GM18861 (cell line): ENCODE measurements around the gene LHFPL2.
"Not testable (repeated sequence)": the region's sequence is repeated elsewhere in the genome, so short reads cannot be mapped to it uniquely, and the experiment has no call there.

Experiments
- ATAC-seq: cut with Tn5 transposase; IDR thresholded peaks from one replicate; pipeline ENCODE4 v1.9.1; 2021; ENCODE audit not compliant: unreplicated experiment

The LHFPL2 gene

DNA sequence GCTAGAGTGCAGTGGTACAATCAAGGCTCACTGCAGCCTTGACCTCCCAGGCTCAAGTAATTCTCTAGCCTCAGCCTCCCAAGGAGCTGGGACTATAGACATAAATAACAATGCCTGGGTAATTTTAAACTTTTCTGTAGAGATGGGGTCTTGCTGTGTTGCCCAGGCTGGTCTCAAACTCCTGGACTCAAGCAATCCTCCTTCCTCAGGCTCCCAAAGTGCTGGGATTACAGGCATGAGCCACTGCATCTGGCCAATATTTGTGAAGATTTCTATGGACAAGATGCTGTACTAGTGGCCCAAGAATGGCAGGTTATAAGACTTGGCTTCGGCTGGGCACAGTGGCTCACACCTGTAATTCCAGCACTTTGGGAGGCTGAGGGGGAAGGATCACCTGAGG, 18.4 kb upstream of the LHFPL2 start:
- ATAC-seq, result not testable (repeated sequence)

DNA sequence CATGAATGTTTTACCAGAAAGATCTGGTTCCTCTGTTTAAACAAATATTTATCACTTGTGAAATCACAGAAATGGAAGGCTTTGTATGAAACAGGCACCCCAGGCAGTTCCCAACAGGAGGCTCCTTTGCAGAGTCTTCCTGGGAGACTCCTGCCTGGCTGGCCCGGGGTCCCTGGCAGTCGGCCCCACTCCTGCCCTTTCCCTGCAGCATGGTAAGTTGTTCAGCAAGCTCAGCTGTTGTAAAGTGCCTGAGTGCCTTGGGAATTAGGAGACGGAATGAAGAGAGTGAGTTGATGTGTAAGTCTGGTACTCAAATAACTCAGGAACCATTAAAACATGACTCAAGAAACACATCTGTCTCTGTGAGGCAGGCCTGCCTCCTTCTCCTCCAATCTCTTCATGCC, 17.5 kb upstream of the LHFPL2 start:
- no peak for ATAC-seq

DNA sequence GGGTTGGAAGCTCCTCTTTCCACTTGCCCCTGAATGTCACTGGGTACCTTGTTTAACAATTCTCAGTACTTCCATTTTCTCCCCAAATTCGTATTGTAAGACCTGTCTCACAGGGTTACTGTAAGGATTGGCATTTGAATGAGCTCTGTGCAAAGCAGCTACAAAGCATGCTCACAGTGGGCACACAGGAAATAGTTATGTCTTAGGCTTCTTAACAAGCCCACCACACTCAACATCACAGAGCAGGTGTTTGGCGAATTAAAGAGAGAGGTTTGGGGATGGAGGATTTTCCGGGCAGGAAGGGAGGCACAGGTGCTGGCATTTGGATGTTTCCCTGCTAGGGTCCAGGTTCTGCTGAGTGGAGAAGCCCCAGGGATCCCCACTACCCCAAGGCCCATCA, 17.0 kb upstream of the LHFPL2 start:
- ATAC-seq, result no peak

DNA sequence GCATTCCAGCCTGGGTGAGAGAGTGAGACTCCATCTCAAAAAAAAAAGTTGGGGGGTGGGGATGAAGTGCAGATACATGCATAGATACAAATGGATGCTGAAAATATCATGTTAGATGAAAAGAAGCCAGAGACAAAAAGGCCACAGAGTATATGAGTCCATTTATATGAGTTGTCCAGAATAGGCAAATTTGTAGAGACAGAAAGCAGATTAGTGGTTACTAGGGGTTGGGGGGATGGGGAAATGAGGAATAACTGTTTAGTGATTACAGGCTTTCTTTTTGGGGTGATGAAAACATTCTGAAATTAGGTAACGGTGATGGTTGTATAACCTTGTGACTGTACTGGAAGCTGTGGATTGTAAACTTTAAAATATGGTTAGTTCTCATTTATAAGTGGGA, 13.8 kb upstream of the LHFPL2 start:
- no peak for ATAC-seq

DNA sequence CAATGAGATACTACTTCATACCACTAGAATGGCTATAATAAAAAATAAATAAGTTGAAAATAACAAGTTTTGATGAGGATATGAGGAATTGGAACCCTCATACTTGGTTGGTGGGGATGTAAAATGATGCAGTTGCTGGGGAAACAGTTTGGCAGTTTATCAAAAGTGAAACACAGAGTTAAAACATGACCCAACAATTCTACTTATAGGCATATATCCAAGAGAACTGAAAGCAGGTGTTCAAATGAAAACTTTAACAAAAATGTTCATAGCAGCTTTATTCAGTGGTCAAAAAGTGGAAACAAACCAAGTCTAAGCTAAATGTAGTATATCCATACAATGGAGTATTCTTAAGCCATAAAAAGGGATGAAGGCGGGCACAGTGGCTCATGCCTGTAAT, 13.1 kb upstream of the LHFPL2 start:
- no peak for ATAC-seq

DNA sequence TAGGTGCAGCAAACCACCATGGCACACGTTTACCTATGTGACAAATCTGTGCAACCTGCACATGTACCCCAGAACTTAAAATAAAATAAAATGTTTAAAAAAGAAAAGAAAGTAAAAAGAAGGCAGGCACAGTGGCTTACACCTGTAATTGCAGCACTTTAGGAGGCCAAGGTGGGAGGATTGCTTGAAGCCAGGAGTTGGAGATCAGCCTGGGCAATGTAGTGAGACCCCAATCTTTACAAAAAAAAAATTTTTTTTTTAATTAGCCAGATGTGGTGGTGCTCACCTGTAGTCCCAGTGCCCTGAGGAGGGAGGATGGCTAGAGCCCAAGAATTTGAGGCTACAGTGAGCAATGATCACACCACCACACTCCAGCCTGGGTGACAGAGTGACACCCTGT, 12.5 kb upstream of the LHFPL2 start:
- no peak for ATAC-seq

DNA sequence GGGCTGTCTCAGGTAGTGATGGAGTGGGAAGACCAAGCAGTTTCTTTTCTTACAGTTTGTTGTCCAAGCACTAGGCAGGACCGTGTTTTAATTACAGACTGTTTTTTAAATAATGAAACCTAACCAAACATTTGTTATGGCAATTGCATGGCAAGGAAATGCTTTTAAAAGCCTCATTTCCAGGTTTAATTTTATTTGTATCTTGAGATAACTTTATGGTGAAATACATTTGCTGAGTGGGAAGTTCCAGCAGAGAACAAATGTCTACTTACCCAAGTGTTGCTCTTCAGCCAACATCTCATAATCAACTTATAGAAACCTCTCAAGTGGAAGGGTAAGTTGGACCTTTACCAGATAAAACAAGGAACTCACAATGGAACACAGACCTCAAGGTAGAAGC, 11.8 kb upstream of the LHFPL2 start:
- ATAC-seq, result no peak

DNA sequence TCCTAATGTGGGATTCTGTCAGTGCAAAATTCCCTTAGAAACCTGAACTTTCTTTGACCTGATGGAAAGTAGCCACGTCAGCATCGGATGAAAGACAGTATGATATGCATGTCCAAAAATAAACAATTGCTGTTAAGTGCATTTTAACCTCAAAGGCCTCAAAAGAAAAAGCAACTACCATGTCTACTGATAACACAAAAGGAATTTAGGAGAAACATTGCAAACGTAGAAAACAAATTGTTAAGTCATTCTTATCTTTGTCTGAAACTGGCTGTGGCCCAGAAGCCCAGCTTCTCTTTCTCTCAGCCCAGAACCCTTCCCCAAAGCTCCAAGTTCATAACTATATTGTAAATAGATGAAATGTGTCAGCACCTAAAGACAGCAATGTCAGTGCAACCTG, 11.1 kb upstream of the LHFPL2 start:
- ATAC-seq, result no peak

DNA sequence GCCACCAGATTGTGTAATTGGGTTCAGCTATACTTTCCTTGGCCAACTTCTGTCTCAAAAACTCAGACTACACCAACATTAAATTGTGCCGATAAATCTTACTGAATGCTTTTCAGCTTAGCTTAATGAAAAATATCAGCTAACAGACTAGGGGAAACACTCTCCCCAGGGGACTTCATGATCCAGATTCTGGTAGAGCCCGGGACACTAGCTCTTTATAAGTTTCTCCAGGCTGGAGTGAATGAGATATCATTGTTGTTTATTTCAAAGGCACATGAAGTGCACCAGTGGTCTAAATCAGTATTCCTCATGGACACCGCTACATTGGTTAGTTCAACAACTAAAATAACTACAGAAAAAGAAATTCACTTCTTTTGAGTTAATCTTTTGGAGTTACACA, 10.5 kb upstream of the LHFPL2 start:
- no peak for ATAC-seq

DNA sequence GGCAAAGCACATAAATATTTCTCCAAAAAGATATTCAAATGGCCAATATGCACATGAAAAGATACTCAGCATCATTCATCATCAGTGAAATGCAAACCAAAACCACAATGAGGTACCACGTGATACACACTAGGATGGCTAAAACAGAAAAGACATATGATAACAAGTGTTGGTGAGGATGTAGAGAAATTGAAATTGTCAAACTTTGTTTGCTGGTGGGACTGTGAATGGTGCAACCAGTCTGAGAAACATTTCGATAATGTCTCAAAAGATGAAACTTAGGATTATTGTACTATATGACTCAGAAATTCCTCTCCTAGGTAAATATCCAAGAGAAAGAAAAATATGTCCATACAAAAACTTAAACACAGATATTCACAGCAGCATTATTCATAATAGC, 8.6 kb upstream of the LHFPL2 start:
- ATAC-seq, result no peak

DNA sequence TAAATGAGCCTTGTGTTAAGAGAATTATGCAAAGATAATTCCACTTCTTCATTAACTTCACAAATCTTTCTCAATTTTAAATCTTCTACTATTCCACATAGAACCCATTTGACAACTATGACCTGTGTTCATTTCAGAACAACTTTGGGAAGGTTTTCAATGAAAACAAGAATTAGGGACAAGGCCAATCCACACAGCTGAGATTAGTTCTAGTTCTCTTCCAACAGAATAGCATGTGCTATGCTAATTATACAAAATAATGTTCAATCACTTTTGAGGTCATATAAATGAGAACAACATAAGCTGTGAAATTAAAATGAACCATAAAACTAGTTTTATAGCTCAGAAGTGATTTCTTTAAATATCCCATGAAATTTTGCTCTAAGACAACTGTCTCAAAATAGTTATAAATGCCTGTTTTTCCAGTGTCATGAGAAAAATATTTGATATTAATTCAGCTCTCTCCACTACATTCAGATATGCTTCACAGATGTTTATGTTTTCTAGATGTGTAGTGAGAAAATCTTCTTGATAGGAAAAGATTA, 7.2 kb upstream of the LHFPL2 start:
- ATAC-seq, result no peak

DNA sequence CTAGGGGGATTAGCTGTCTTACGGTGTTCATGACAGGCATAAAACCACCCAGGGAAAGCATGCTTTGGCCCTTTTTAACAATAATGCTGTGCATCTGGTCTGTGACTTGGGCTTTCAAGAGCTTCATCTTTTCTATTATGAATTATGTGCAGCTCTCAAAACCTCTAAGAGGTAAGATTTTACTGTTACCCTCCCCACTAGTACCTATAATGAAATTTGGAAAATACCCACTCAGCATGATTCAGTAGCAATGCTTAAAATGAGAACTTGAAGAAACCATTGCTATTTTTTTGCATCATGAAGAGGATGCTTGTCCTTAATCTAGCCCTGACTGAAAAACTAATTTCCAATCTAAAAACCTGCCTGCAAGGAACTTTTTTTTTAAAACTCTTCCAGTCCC, 5.8 kb upstream of the LHFPL2 start:
- no peak for ATAC-seq

DNA sequence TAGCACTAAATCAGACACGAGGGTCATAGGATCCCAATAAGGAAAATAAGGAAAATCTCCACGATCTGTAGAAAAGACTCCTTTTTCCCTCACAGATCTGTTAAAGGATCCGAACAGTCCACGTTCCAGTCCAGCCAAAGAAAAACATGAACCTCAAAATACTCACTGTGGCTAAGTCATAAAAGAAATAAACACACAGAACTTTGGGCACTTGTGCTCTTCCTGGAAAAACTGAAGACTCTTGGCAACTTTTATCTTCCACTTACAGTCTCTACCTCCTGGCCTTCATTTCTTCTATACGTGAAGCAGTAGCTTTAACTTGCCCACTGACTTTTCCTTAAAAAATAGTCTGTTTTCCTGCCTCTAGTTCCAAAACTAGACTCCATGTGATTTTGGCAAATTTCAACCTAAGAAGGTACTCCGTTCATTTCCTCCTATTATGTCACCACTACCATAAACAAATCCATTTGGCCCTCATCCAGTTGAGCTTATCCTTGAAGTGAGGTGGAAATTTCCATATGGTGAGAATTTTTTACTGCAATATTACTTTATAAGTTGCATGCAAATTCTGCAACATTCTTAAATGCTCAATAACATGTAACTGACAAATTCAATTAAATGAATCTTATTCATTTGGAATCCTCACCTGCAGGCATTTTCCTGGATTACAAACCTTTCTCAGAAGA, 5.3 kb upstream of the LHFPL2 start:
- no peak for ATAC-seq

DNA sequence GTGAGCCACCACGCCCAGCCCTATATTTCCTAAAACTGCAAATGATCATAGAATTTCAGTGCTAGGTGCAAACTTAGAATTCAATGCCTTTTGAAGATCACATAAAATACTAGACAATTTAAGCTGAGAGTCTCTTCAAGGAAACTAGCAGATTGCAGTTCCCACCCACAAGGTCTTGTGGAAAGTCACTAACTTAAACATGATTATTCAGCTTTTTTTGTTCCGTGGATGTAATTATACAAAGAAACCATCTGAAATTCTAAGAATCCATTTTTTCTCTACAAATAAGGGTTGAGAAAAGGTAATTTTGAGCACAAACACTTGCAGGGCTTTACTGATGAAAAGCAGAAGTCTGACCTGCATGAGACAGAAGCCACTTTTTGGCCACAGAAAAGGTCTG, 4.5 kb upstream of the LHFPL2 start:
- ATAC-seq, result no peak

DNA sequence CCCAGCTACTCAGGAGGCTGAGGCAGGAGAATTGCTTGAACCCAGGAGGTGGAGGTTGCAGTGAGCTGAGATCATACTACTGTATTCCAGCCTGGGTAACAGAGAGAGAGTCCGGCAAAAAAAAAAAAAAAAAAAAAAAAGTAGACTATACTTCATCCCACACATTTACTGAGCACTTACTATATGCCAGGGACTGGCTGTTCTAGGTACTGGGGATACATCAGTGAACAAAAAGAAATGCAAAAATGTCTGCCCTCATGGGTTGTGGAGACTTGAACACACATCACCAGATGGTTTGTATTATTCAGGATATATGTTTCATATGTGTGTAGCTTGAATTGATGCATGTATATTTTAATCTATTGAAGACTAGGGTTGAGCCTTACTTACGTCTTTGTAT, 2.9 kb upstream of the LHFPL2 start:
- ATAC-seq, result no peak

DNA sequence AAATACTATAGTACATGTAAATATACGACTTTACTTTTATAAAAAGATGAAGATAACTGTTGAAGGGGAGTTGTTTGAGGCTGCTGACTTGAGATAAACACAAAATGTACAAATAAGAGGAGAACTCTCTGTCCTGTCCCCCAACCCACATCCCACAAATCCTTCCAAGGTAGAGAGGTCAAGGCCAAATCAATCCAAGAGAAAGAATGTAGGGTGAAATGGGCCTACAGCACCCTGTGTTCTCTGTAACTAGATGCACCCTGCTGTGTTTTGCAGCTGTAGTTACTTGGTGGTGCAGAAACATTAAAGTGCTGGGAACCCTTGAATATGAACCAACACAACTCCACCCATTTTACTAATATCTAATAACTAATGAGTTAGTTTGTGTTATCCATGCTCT, 2.0 kb upstream of the LHFPL2 start:
- no peak for ATAC-seq

DNA sequence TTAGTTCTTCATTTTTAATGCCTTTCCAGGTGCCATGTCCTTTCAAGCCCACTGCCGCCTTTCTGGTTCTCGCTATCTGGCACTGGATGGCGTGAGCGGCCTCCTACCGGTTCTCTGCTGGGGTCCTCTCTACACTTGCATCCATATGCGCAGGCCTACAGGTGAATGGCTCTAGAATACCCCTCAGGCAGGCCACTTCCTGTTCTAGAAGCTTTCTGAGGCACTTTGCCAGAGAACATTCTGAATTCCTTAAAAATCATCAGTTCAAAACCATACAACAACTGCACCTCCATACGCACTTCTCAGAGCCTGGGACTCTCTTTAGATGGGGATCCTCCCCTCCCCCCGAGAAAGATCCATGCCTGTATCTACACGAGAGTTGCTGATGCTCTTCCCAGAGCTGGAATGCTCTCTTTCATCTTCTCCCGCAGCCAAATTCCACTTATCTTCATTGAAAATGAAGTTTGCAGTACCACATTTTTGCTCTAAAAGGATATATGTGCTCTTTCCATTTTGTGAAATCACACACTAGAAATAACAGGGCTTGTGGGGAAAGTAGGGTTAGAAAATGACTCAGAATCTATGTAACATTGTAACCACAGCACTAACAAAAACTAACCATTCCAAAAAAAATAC, 1.4 kb upstream of the LHFPL2 start:
- no peak for ATAC-seq

DNA sequence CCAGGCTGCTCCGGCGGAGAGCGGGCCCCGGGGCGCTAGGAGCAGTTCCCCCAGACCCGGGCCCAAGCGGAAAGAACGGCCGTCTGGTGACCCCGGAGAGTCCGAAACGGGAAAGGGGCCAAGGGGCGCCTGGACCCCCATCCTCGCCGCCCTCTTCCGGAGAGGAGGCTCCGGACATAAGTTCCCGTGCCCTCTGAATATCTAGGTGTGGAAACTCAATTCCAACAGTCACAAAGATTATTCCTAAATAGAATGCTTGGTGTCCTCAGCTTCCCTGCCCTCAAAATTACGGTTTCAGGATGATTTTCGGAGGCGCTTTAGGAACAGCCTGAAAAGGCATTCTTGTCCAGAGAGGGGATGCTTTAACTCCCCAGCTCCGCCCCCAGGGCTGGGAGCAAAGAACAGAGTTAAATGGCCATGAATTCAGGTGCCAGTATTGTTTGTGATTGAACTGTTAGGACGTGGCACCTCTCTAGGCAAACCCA, 681 bp upstream of the LHFPL2 start:
- ATAC-seq, result no peak

DNA sequence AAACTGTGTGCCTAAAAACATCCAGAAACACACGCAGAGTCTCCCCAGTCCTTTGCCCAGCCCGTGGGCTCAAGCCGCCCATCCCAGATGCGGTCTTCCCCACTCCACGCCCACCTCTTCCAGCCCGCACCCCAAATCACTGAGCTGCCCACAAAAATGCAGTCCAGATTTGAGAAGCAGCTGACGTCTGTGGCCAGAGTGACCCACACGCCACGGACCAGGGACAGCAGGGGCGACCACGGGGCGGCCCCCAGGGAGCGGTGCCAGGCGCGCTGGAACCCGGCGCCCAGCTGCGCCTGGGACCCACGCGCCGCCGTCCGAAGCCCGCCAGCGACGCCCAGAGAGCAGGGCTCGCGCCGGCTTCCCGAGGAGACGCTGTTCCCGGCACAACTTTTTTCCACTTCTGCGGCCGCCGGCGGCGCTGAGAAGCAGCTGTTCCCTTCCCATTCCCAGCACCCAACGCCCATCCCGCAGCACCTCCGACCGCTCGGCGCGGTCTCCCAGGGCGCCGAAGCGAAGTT, 674 bp downstream of the LHFPL2 start:
- ATAC-seq, result no peak

DNA sequence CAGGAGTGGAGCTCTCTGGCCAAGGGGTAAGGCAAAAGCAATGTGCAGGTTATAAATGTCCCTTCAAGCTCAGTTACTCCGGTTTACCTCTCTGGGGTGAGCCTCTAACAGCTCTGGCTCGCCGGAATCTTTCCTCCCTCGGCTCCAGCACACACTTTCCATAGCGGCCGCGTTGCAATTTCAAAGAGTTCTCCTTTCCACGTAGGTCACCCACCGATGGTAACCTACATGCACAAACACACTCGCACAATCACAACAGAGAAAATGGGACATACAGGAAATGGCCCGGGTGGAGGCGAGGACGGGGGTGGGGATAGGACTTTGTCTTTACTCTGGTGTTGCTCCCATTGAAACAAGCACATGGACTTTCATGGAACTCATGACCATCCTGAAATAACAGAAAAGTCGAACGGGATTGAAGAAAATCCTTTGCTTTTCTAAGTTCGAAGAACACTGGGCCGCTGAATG, 1.2 kb downstream of the LHFPL2 start:
- no peak for ATAC-seq

DNA sequence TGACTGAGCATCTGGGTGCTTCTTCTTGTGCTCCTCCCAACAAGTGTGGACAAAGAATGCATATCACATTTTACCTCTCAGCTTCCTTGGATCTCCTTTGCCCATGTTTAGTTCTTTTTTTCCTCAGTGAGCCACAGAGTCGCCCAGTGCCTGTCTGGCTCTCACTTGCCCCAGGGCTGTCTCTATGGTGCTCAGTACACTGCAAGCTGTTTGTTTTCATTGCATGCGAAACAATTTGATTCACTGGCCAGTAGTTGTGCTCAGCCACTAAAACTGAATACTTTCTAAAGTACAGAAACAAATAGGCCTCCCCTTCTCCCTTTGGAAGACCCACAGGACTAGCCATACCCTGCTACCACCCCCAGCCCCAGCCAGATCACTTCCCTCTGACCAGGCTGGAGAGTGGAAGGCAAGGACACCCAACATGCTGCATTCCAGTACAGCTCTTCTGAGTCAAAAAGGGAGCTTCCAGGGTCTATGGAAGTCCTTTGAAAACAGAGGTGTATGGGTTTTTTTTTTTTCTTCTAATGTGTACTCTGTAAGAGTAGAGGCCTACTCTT, 3.8 kb downstream of the LHFPL2 start:
- ATAC-seq, result no peak

DNA sequence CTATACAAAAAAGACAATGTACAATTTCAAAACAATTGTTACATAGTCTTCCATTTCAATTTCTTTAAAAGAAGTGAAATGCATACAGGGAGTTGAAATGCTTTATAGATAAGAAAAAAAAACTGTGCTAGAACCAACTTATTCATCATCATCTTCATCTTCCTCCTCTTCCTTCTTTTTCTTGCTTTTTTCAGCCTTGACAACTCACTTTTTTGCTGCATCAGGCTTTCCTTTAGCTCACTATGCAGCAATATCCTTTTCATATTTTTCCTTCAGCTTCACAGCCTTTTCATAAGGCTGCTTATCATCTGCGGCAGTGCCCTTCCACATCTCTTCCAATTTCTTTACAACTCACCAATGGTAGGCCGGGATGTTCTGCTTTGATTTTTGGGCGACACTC, 4.4 kb downstream of the LHFPL2 start:
- ATAC-seq, result no peak
